Adrenal gland (tissue), 12 donors: ENCODE data around the gene ZMYM2. TPM values are rescaled to one million over a fixed set of nuclear protein-coding genes. Genes with fewer than 3 reads are reported as not detected.

ENCODE experiments used
- DNase-seq, 7 donors: peaks; one replicate each; pipeline ENCODE4 v3.0.0-alpha.2; 2019 to 2020
- H3K27ac ChIP-seq, 5 donors: fragments of 200-600 bp; sonication (generic) in 4 of 5; 1 replicate in 3 of 5; 2 replicates in 2 of 5; pipeline versions ENCODE4 v1.5.1 to v1.8.0; 2016 to 2020; ENCODE audit warnings: mild to moderate bottlenecking in 1 of 5
- H3K27me3 ChIP-seq: fragments of 200-600 bp; 2 replicates; pipeline ENCODE4 v1.8.0; 2021
- H3K36me3 ChIP-seq, 2 donors: fragments of 200-600 bp; replicated peaks in 1 of 2; 1 replicate in 1 of 2; 2 replicates in 1 of 2; pipeline versions ENCODE4 v1.5.1 to v1.8.0; 2018 to 2022
- H3K4me1 ChIP-seq, 2 donors: fragments of 200-600 bp; replicated peaks in 1 of 2; 1 replicate in 1 of 2; 2 replicates in 1 of 2; pipeline versions ENCODE4 v1.5.1 to v1.8.0; 2018 to 2021
- H3K4me3 ChIP-seq, 4 donors: fragments of 200-600 bp; sonication (generic) in 3 of 4; one replicate each; pipeline ENCODE4 v1.5.1; 2016 to 2018
- H3K9me3 ChIP-seq, 3 donors: fragments of 200-600 bp; sonication (generic) in 1 of 3; replicated peaks in 1 of 3; 1 replicate in 2 of 3; 2 replicates in 1 of 3; pipeline versions ENCODE4 v1.5.1 to v1.8.0; 2016 to 2021
- CTCF ChIP-seq, 6 experiments: fragments of 450-650 bp in 4 of 6; fragments of 200-600 bp in 2 of 6; sonication (generic) in 1 of 6; IDR thresholded peaks; 1 replicate in 5 of 6; 2 replicates in 1 of 6; pipeline versions ENCODE4 v1.5.1 to v1.8.0; 2016 to 2021; ENCODE audit warnings: antibody characterized with exemption in 6 of 6, mild to moderate bottlenecking in 2 of 6, moderate library complexity in 1 of 6
- POLR2A ChIP-seq, 2 donors: fragments of 450-650 bp; IDR thresholded peaks; one replicate each; pipeline ENCODE4 v1.6.1; 2017; ENCODE audit warnings: antibody characterized with exemption in 2 of 2, mild to moderate bottlenecking in 2 of 2, moderate library complexity in 1 of 2
- WGBS, 4 donors: extraction: QIAGEN DNeasy Blood & Tissue Kit in 2 of 4; methylation state at CpG; one replicate each; pipeline versions ENCODE4 v1.1.5 to v1.1.7; 2013 to 2017; 5-methylcytosine and 5-hydroxymethylcytosine counted together
- intact Hi-C, 2 donors: fragments of 100-400 bp; cut with DNase I; formaldehyde crosslinking; loops; one replicate each; pipeline versions ENCODE4 v1.14.1 to v1.15.0; 2022 to 2023
- polyA plus RNA-seq, 3 donors: library from polyadenylated mRNA; stranded (reverse); fragments of 200-250 nt in 2 of 3; fragments of 350-450 nt in 1 of 3; fragmentation: Illumina TruSeq in 1 of 3; extraction: RNeasy Lipid Tissue Mini Kit (QIAGEN cat#74804) in 1 of 3; gene quantifications; one replicate each; pipeline ENCODE4 v1.2.3, GENCODE V29; 2013 to 2014
- total RNA-seq, 9 donors: library from RNA; depleted of rRNA in 4 of 9; stranded (reverse); fragments of >200 nt in 4 of 9; fragments of 120-200 nt in 1 of 9; fragmentation: NEBNext Ultra II Directional in 1 of 9; extraction: Animal tissue kit (Norgen Biotek cat#: 25700) in 1 of 9; gene quantifications; one replicate each; pipeline versions ENCODE4 v1.1.0 to v1.2.4, GENCODE V29; 2013 to 2023
- donor health status: healthy with polysubstance abuse.
- donor health status: Bipolar disorder and iron deficiency.
- donor health status: DM: yes; HTN: yes; CAD: no.
- donor health status: DM: no; HTN: no; CAD: no.
- donor health status: DM: no; HTN: no; CAD: no.
- donor health status: DM: yes; HTN: yes; CAD: no.

The ZMYM2 gene
- total and polyA plus RNA-seq, 12 donors, result 28.0 to 125 (median 73.8) TPM

- intact Hi-C loops, result no loop called here
- no peak for DNase-seq
- no peak overlapping the region for H3K27ac ChIP-seq
- peaks cover 0 to 42% of the 10 kb centered on the region in 2 donors for H3K36me3 ChIP-seq
- whole genome bisulfite sequencing, 4 donors, result 93 to 97% (median 94%) methylated on average over 1 of the region's 1 CpG
- TF ChIP-seq POLR2A (IDR thresholded peaks at IDR 0.05), result no peak
- no peak for TF ChIP-seq CTCF (IDR thresholded peaks at IDR 0.05)
- no peaks in the 10 kb centered on the region for H3K4me1 ChIP-seq
- no peak overlapping the region for H3K4me3 ChIP-seq
- no peaks in the 10 kb centered on the region for H3K9me3 ChIP-seq
- H3K27me3 ChIP-seq, result no peaks in the 10 kb centered on the region
These were observed 99.4 kb downstream of the ZMYM2 start for GRCh38 chr13:20057963-20058362.

DNA sequence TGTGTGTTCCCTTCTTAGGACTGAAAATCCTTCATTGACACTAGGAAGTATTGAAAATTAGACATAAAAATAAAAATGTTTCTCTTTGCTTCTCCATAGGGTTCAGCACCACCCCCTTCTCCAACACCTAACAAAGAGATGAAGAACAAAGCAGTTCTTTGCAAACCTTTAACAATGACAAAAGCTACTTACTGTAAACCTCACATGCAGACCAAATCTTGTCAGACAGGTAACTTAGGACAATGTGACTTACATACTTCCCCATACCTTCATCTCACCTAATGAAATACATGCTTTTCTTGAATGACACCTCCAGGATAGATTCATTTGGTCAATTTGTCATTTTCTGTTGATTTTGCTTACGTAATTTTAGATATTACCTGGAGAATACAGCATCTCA, 99.9 kb downstream of the ZMYM2 start:
- H3K4me3 ChIP-seq, result no peak overlapping the region
- intact Hi-C loops, result no loop called here
- H3K27ac ChIP-seq, result no peak overlapping the region
- H3K36me3 ChIP-seq, result peaks cover 0 to 43% of the 10 kb centered on the region in 2 donors
- no peaks in the 10 kb centered on the region for H3K27me3 ChIP-seq
- H3K9me3 ChIP-seq, result no peaks in the 10 kb centered on the region
- TF ChIP-seq POLR2A (IDR thresholded peaks at IDR 0.05) (no peak), CTCF (IDR thresholded peaks at IDR 0.05) (no peak)
- WGBS, 4 donors, result 95 to 98% (median 98%) methylated on average over 1 of the region's 1 CpG
- no peaks in the 10 kb centered on the region for H3K4me1 ChIP-seq
- no peak for DNase-seq

DNA sequence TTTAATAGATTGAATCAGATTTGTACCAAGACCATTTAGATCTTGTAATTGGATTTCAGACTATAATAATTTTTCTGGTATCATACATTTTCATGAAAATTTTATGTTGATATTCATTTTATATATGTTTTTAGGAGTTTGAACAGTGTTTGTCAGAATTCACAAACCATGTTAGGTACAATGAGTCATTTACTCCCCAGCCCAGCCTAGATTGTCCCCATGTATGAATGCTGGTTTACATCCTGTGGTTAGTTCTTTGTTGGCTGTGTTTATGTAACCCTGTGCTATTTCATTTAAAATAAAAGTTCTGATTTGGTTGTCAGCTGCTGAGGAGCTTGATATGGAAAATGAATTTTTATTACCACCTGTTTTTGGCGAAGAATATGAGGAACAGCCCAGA, 105.6 kb downstream of the ZMYM2 start:
- TF ChIP-seq CTCF (IDR thresholded peaks at IDR 0.05) (no peak), POLR2A (IDR thresholded peaks at IDR 0.05) (no peak)
- intact Hi-C loops, result no loop called here
- WGBS, 4 donors, result 94 to 97% (median 95%) methylated on average over 1 of the region's 1 CpG
- H3K4me3 ChIP-seq, result no peak overlapping the region
- H3K4me1 ChIP-seq, result no peaks in the 10 kb centered on the region
- no peak overlapping the region for H3K27ac ChIP-seq
- H3K9me3 ChIP-seq, result no peaks in the 10 kb centered on the region
- no peaks in the 10 kb centered on the region for H3K27me3 ChIP-seq
- no peak for DNase-seq
- H3K36me3 ChIP-seq, result peaks cover 0 to 91% of the 10 kb centered on the region in 2 donors

- intact Hi-C loops, result no loop called here
- H3K36me3 ChIP-seq, result peaks cover 0 to 80% of the 10 kb centered on the region in 2 donors
- DNase-seq, result no peak
- no peaks in the 10 kb centered on the region for H3K27me3 ChIP-seq
- no peak for TF ChIP-seq POLR2A (IDR thresholded peaks at IDR 0.05)
- no peak for TF ChIP-seq CTCF (IDR thresholded peaks at IDR 0.05)
- H3K27ac ChIP-seq, result no peak overlapping the region
- no peak overlapping the region for H3K4me3 ChIP-seq
- 88 to 99% (median 97%) methylated on average over 5 of the region's 5 CpGs for WGBS, 4 donors
- H3K4me1 ChIP-seq, result no peaks in the 10 kb centered on the region
- H3K9me3 ChIP-seq, result no peaks in the 10 kb centered on the region
These were observed 107.0 kb downstream of the ZMYM2 start for GRCh38 chr13:20065516-20065915.
